ENCODE data around the gene MTUS2.

GRCh38 chr13:29516012-29516411 lies 695.9 kb downstream of the MTUS2 start:
- TF ChIP-seq CTCF (IDR thresholded peaks at IDR 0.05; ENCODE audit: insufficient read depth, low read length, poor library complexity, severe bottlenecking) (no peak), EZH2phosphoT487 (conservative IDR thresholded peaks at IDR 0.05; ENCODE audit: low read length) (no peak)

Data from SU-DHL-6 (cell line).